A549 (cell line): ENCODE results near the gene TRIM7. TPM values are rescaled to one million over a fixed set of nuclear protein-coding genes. Genes with fewer than 3 reads are reported as not detected.

Source experiments
- BHLHE40 ChIP-seq: IDR thresholded peaks from 2 replicates; pipeline ENCODE4 v1.6.1; 2012; ENCODE audit warnings: low read depth, low read length, inconsistent platforms
- CBX8 ChIP-seq: fragments of 200-600 bp; sonication (generic); IDR thresholded peaks from 2 replicates; pipeline ENCODE4 v1.6.1; 2016
- CHD2 ChIP-seq: fragments of 150-350 bp; IDR thresholded peaks from 2 replicates; pipeline ENCODE4 v1.6.1; 2014; ENCODE audit warnings: low read length; ENCODE audit not compliant: partially characterized antibody
- CHD4 ChIP-seq: fragments of 200-600 bp; sonication (generic); IDR thresholded peaks from 2 replicates; pipeline ENCODE4 v1.6.1; 2016; ENCODE audit warnings: antibody characterized with exemption, mild to moderate bottlenecking, borderline replicate concordance
- EHMT2 ChIP-seq: fragments of 200-600 bp; sonication (generic); IDR thresholded peaks from 2 replicates; pipeline ENCODE4 v1.6.1; 2016; ENCODE audit warnings: antibody characterized with exemption, low read depth, mild to moderate bottlenecking, moderate library complexity
- FOSL2 ChIP-seq, 2 experiments: fragments of 450-650 bp in 1 of 2; fragments of >200 bp in 1 of 2; sonication (Bioruptor Twin) in 1 of 2; formaldehyde crosslinking; IDR thresholded peaks; 2 replicates each; pipeline versions ENCODE4 v1.5.0 to v1.6.1; 2016 to 2020; ENCODE audit warnings: mild to moderate bottlenecking in 1 of 2, moderate library complexity in 1 of 2
- FOXS1 ChIP-seq: fragments of 250-450 bp; sonication (Bioruptor Pico); IDR thresholded peaks from 2 replicates; pipeline ENCODE4 v1.5.0; 2020; ENCODE audit warnings: mild to moderate bottlenecking, moderate library complexity
- HDAC2 ChIP-seq: fragments of 200-600 bp; sonication (generic); IDR thresholded peaks from 2 replicates; pipeline ENCODE4 v1.6.1; 2016
- HEYL ChIP-seq: fragments of 250-450 bp; sonication (Bioruptor Pico); IDR thresholded peaks from 2 replicates; pipeline ENCODE4 v1.8.0; 2021; ENCODE audit warnings: mild to moderate bottlenecking, moderate library complexity
- JUNB ChIP-seq: fragments of >200 bp; sonication (Bioruptor Twin); formaldehyde crosslinking; IDR thresholded peaks from 2 replicates; pipeline ENCODE4 v1.6.1; 2016
- KDM5A ChIP-seq: fragments of 200-600 bp; sonication (generic); IDR thresholded peaks from 2 replicates; pipeline ENCODE4 v1.6.1; 2016; ENCODE audit warnings: antibody characterized with exemption, mild to moderate bottlenecking
- MAFK ChIP-seq: fragments of 450-650 bp; IDR thresholded peaks from 2 replicates; pipeline ENCODE4 v1.6.1; 2014; ENCODE audit not compliant: partially characterized antibody
- MAZ ChIP-seq: fragments of 150-350 bp; IDR thresholded peaks from 2 replicates; pipeline ENCODE4 v1.6.1; 2014; ENCODE audit warnings: antibody characterized with exemption, low read depth, low read length, borderline replicate concordance
- NFE2L2 ChIP-seq: fragments of 150-350 bp; conservative IDR thresholded peaks from 2 replicates; pipeline ENCODE4 v1.6.1; 2014; ENCODE audit warnings: low read length
- NPAS2 ChIP-seq: fragments of 250-450 bp; sonication (Bioruptor Pico); IDR thresholded peaks from 2 replicates; pipeline ENCODE4 v1.8.0; 2022; ENCODE audit warnings: mild to moderate bottlenecking, moderate library complexity, borderline replicate concordance
- POLR2A ChIP-seq: IDR thresholded peaks from 2 replicates; pipeline ENCODE4 v1.6.1; 2012; ENCODE audit warnings: mild to moderate bottlenecking, low read length
- POLR2AphosphoS2 ChIP-seq: conservative IDR thresholded peaks from 2 replicates; pipeline ENCODE4 v1.6.1; 2012; ENCODE audit warnings: low read length, improper control_type of control experiment, inconsistent platforms
- RAD21 ChIP-seq, 2 experiments: fragments of >200 bp in 1 of 2; sonication (Bioruptor Twin) in 1 of 2; formaldehyde crosslinking in 1 of 2; IDR thresholded peaks in 1 of 2; conservative IDR thresholded peaks in 1 of 2; 2 replicates in 1 of 2; 3 replicates in 1 of 2; pipeline ENCODE4 v1.6.1; 2012 to 2018; ENCODE audit warnings: inconsistent platforms in 1 of 2
- RARB ChIP-seq: fragments of 250-450 bp; sonication (Bioruptor Pico); IDR thresholded peaks from 2 replicates; pipeline ENCODE4 v1.8.0; 2021; ENCODE audit warnings: mild to moderate bottlenecking, moderate library complexity
- RCOR1 ChIP-seq: fragments of 150-350 bp; IDR thresholded peaks from 2 replicates; pipeline ENCODE4 v1.6.1; 2014; ENCODE audit warnings: antibody characterized with exemption, low read length, low read depth
- RFX5 ChIP-seq: fragments of 450-650 bp; IDR thresholded peaks from 2 replicates; pipeline ENCODE4 v1.7.1; 2014; ENCODE audit warnings: antibody characterized with exemption, mild to moderate bottlenecking, moderate library complexity
- SREBF2 ChIP-seq: fragments of 450-650 bp; IDR thresholded peaks from 2 replicates; pipeline ENCODE4 v1.6.1; 2014; ENCODE audit warnings: mild to moderate bottlenecking, moderate library complexity
- ZC3H11A ChIP-seq: fragments of 450-650 bp; IDR thresholded peaks from 2 replicates; pipeline ENCODE4 v1.6.1; 2014; ENCODE audit warnings: antibody characterized with exemption, mild to moderate bottlenecking
- ZFP36 ChIP-seq: fragments of 450-650 bp; IDR thresholded peaks from 2 replicates; pipeline ENCODE4 v1.6.1; 2014; ENCODE audit warnings: borderline replicate concordance; ENCODE audit not compliant: partially characterized antibody
- polyA plus RNA-seq, 4 experiments: library from polyadenylated mRNA; depleted of rRNA in 3 of 4; stranded (reverse); fragments of >200 nt; fragmentation: RNase III in 1 of 4; extraction: RNeasy Plus Mini Kit Qiagen cat#74134 plus additional on column Dnase treatment in 1 of 4; gene quantifications; 2 replicates in 3 of 4; 3 replicates in 1 of 4; pipeline ENCODE4 v1.2.3, GENCODE V29; 2011 to 2017
- TF ChIP-seq, protein P1 (sequence below): fragments of 200-600 bp; sonication (generic); IDR thresholded peaks from 2 replicates; pipeline ENCODE4 v1.6.1; 2016; ENCODE audit warnings: antibody characterized with exemption, mild to moderate bottlenecking, moderate library complexity
- TF ChIP-seq, protein P2 (sequence below): fragments of >200 bp; sonication (Bioruptor Twin); formaldehyde crosslinking; IDR thresholded peaks from 3 replicates; pipeline ENCODE4 v1.5.1; 2016
- TF ChIP-seq, protein P3 (sequence below): IDR thresholded peaks from 2 replicates; pipeline ENCODE4 v1.6.1; 2012
- TF ChIP-seq, protein P4 (sequence below): IDR thresholded peaks from 2 replicates; pipeline ENCODE4 v1.6.1; 2012; ENCODE audit warnings: low read depth, borderline replicate concordance
- TF ChIP-seq, protein P5 (sequence below): IDR thresholded peaks from 2 replicates; pipeline ENCODE4 v1.6.1; 2012
- TF ChIP-seq, protein P6 (sequence below): fragments of >200 bp; sonication (Bioruptor Twin); formaldehyde crosslinking; IDR thresholded peaks from 2 replicates; pipeline ENCODE4 v1.6.1; 2016
- TF ChIP-seq, protein P7 (sequence below): fragments of 250-450 bp; sonication (Bioruptor Pico); IDR thresholded peaks from 2 replicates; pipeline ENCODE4 v1.5.0; 2020; ENCODE audit warnings: low read depth, mild to moderate bottlenecking, moderate library complexity

The TRIM7 gene
- polyA plus RNA-seq, 2 of the 4 experiments (the other 2 are of a cell fraction): 21.8 to 30.7 TPM

DNA sequence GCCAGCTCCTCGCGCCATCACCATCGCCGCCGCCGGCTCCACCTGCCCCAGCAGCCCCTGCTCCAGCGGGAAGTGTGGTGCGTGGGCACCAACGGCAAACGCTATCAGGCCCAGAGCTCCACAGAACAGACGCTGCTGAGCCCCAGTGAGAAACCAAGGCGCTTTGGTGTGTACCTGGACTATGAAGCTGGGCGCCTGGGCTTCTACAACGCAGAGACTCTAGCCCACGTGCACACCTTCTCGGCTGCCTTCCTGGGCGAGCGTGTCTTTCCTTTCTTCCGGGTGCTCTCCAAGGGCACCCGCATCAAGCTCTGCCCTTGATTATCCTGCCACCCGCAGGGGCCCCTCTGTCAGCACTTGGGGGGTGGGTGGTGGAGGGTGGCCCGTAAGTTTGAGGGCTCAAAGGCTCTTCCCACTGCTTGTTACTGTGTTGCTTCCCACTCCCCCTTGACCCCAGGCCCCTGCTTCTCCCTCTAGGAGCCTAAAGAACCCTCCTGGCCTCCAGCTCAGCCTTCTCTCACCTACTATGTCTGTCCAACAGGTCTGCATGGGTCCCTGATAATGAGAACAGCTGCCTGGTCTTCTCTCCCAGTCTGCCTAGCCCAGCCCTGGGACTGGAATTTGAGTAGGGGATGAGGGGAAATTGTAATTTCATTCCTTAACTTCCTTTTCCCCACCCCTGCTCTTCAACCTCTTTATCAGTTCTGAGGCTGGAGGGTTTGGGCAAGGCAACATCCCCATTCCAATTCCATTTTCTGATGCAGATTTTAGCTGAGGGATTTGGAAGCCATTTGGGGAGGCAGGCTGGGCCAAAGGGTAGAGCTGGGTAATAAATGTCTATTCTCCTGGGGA is 29.7 kb upstream of the TRIM7 start (continued):
- TF ChIP-seq, protein P1, sequence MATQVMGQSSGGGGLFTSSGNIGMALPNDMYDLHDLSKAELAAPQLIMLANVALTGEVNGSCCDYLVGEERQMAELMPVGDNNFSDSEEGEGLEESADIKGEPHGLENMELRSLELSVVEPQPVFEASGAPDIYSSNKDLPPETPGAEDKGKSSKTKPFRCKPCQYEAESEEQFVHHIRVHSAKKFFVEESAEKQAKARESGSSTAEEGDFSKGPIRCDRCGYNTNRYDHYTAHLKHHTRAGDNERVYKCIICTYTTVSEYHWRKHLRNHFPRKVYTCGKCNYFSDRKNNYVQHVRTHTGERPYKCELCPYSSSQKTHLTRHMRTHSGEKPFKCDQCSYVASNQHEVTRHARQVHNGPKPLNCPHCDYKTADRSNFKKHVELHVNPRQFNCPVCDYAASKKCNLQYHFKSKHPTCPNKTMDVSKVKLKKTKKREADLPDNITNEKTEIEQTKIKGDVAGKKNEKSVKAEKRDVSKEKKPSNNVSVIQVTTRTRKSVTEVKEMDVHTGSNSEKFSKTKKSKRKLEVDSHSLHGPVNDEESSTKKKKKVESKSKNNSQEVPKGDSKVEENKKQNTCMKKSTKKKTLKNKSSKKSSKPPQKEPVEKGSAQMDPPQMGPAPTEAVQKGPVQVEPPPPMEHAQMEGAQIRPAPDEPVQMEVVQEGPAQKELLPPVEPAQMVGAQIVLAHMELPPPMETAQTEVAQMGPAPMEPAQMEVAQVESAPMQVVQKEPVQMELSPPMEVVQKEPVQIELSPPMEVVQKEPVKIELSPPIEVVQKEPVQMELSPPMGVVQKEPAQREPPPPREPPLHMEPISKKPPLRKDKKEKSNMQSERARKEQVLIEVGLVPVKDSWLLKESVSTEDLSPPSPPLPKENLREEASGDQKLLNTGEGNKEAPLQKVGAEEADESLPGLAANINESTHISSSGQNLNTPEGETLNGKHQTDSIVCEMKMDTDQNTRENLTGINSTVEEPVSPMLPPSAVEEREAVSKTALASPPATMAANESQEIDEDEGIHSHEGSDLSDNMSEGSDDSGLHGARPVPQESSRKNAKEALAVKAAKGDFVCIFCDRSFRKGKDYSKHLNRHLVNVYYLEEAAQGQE: 0 out of 2 replicates have a peak, but pooled peaks have one; percentile 9
- TF ChIP-seq SREBF2 (no peak), CHD4 (no peak), MAZ (no peak), HEYL (CRISPR knock-in tag) (no peak), NFE2L2 (no peak), RFX5 (no peak), ZC3H11A (no peak), NPAS2 (CRISPR knock-in tag) (no peak), EHMT2 (no peak), RAD21 (conservative IDR thresholded peaks at IDR 0.05 in 1 of 2, IDR thresholded peaks at IDR 0.05 in 1 of 2) (no peak), ZFP36 (no peak), FOSL2 (IDR thresholded peaks at IDR 0.05) (no peak), FOSL2 (CRISPR knock-in tag; IDR thresholded peaks at IDR 0.05) (no peak), JUNB (no peak), RARB (CRISPR knock-in tag) (0 out of 2 replicates have a peak, but pooled peaks have one; percentile 25), CHD2 (peak; percentile 23), KDM5A (no peak), MAFK (no peak), FOXS1 (no peak), POLR2AphosphoS2 (no peak), POLR2A (peak; percentile 9; the same call in 1 of the 2 replicates), HDAC2 (no peak), CBX8 (no peak), BHLHE40 (no peak), RCOR1 (no peak)
- TF ChIP-seq, protein P2, sequence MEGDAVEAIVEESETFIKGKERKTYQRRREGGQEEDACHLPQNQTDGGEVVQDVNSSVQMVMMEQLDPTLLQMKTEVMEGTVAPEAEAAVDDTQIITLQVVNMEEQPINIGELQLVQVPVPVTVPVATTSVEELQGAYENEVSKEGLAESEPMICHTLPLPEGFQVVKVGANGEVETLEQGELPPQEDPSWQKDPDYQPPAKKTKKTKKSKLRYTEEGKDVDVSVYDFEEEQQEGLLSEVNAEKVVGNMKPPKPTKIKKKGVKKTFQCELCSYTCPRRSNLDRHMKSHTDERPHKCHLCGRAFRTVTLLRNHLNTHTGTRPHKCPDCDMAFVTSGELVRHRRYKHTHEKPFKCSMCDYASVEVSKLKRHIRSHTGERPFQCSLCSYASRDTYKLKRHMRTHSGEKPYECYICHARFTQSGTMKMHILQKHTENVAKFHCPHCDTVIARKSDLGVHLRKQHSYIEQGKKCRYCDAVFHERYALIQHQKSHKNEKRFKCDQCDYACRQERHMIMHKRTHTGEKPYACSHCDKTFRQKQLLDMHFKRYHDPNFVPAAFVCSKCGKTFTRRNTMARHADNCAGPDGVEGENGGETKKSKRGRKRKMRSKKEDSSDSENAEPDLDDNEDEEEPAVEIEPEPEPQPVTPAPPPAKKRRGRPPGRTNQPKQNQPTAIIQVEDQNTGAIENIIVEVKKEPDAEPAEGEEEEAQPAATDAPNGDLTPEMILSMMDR: no peak
- TF ChIP-seq, protein P3, sequence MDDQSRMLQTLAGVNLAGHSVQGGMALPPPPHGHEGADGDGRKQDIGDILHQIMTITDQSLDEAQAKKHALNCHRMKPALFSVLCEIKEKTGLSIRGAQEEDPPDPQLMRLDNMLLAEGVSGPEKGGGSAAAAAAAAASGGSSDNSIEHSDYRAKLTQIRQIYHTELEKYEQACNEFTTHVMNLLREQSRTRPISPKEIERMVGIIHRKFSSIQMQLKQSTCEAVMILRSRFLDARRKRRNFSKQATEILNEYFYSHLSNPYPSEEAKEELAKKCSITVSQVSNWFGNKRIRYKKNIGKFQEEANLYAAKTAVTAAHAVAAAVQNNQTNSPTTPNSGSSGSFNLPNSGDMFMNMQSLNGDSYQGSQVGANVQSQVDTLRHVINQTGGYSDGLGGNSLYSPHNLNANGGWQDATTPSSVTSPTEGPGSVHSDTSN: no peak; the same call in 1 of the 2 replicates
- TF ChIP-seq, protein P4, sequence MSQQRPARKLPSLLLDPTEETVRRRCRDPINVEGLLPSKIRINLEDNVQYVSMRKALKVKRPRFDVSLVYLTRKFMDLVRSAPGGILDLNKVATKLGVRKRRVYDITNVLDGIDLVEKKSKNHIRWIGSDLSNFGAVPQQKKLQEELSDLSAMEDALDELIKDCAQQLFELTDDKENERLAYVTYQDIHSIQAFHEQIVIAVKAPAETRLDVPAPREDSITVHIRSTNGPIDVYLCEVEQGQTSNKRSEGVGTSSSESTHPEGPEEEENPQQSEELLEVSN: no peak
- TF ChIP-seq, protein P5, sequence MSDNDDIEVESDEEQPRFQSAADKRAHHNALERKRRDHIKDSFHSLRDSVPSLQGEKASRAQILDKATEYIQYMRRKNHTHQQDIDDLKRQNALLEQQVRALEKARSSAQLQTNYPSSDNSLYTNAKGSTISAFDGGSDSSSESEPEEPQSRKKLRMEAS: no peak
- TF ChIP-seq, protein P6, sequence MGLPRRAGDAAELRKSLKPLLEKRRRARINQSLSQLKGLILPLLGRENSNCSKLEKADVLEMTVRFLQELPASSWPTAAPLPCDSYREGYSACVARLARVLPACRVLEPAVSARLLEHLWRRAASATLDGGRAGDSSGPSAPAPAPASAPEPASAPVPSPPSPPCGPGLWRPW: no peak
- TF ChIP-seq, protein P7, sequence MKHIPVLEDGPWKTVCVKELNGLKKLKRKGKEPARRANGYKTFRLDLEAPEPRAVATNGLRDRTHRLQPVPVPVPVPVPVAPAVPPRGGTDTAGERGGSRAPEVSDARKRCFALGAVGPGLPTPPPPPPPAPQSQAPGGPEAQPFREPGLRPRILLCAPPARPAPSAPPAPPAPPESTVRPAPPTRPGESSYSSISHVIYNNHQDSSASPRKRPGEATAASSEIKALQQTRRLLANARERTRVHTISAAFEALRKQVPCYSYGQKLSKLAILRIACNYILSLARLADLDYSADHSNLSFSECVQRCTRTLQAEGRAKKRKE (CRISPR knock-in tag): no peak
